GM23338 (cell line): ENCODE data around the gene RBM45. TPM values are rescaled to one million over a fixed set of nuclear protein-coding genes. Genes with fewer than 3 reads are reported as not detected.

Experiments
- ATAC-seq: fragments of 200-7000 bp; cut with Tn5 transposase; 3 replicates; pipeline ENCODE4 v1.9.1; 2020
- DNase-seq: peaks from one replicate; pipeline ENCODE4 v3.0.0-alpha.2; 2015; ENCODE audit warnings: low spot score
- H2AFZ ChIP-seq: fragments of 200-600 bp; sonication (generic); 2 replicates; pipeline ENCODE4 v1.8.0; 2016; ENCODE audit warnings: antibody characterized with exemption, mild to moderate bottlenecking, moderate library complexity
- H3F3A ChIP-seq: fragments of 200-600 bp; sonication (generic); replicated peaks from 2 replicates; pipeline ENCODE4 v1.8.0; 2017; ENCODE audit warnings: antibody characterized with exemption, mixed run types, low read depth
- H3K27ac ChIP-seq: fragments of 200-600 bp; sonication (generic); 2 replicates; pipeline ENCODE4 v1.6.1; 2016; ENCODE audit warnings: low read depth
- H3K27me3 ChIP-seq: fragments of 200-600 bp; sonication (generic); 2 replicates; pipeline ENCODE4 v1.8.0; 2016; ENCODE audit warnings: mild to moderate bottlenecking, mixed run types, moderate library complexity; ENCODE audit not compliant: insufficient read depth
- H3K36me3 ChIP-seq: fragments of 200-600 bp; sonication (generic); 2 replicates; pipeline ENCODE4 v1.8.0; 2016; ENCODE audit warnings: mild to moderate bottlenecking; ENCODE audit not compliant: insufficient read depth
- H3K4me1 ChIP-seq: fragments of 200-600 bp; sonication (generic); 2 replicates; pipeline ENCODE4 v1.8.0; 2016; ENCODE audit warnings: mild to moderate bottlenecking, moderate library complexity; ENCODE audit not compliant: insufficient read depth
- H3K4me2 ChIP-seq: fragments of 200-600 bp; sonication (generic); 2 replicates; pipeline ENCODE4 v1.7.1; 2017; ENCODE audit warnings: mixed run types
- H3K4me3 ChIP-seq: fragments of 200-600 bp; sonication (generic); 2 replicates; pipeline ENCODE4 v1.6.1; 2016; ENCODE audit warnings: mixed run types
- H3K79me2 ChIP-seq: fragments of 200-600 bp; sonication (generic); replicated peaks from 2 replicates; pipeline ENCODE4 v1.8.0; 2017; ENCODE audit warnings: mild to moderate bottlenecking; ENCODE audit not compliant: insufficient read depth
- H3K9me2 ChIP-seq: fragments of 200-600 bp; sonication (generic); 2 replicates; pipeline ENCODE4 v1.8.0; 2017; ENCODE audit not compliant: insufficient read depth
- H4K20me1 ChIP-seq: fragments of 200-600 bp; sonication (generic); replicated peaks from 2 replicates; pipeline ENCODE4 v1.8.0; 2017; ENCODE audit warnings: mild to moderate bottlenecking; ENCODE audit not compliant: insufficient read depth
- H3K27ac Mint-ChIP-seq: 2 replicates; pipeline ENCODE4 v1.8.0; 2020; ENCODE audit warnings: inconsistent platforms, mild to moderate bottlenecking, moderate library complexity, mixed read lengths
- H3K27me3 Mint-ChIP-seq: 3 replicates; pipeline ENCODE4 v1.8.0; 2022; ENCODE audit warnings: low read depth, mild to moderate bottlenecking, moderate library complexity, mixed read lengths, inconsistent platforms; ENCODE audit not compliant: insufficient read depth, poor library complexity
- H3K36me3 Mint-ChIP-seq: 3 replicates; pipeline ENCODE4 v1.8.0; 2021; ENCODE audit warnings: low read depth, mild to moderate bottlenecking, inconsistent platforms, moderate library complexity, mixed read lengths
- H3K4me1 Mint-ChIP-seq: 3 replicates; pipeline ENCODE4 v1.8.0; 2020; ENCODE audit warnings: mild to moderate bottlenecking, inconsistent platforms, mixed read lengths
- H3K4me3 Mint-ChIP-seq: 3 replicates; pipeline ENCODE4 v1.8.0; 2021; ENCODE audit warnings: moderate library complexity, mild to moderate bottlenecking, inconsistent platforms, mixed read lengths
- H3K9me3 Mint-ChIP-seq: 3 replicates; pipeline ENCODE4 v1.8.0; 2020; ENCODE audit warnings: moderate library complexity, mild to moderate bottlenecking, inconsistent platforms, mixed read lengths
- CREB1 ChIP-seq: fragments of 250-450 bp; sonication (Bioruptor Pico); IDR thresholded peaks from 2 replicates; pipeline ENCODE4 v1.5.0; 2020; ENCODE audit warnings: low read depth, mild to moderate bottlenecking, moderate library complexity
- EZH2 ChIP-seq: fragments of 200-600 bp; sonication (generic); IDR thresholded peaks from one replicate; pipeline ENCODE4 v1.8.0; 2017; ENCODE audit warnings: antibody characterized with exemption, mild to moderate bottlenecking, low read depth; ENCODE audit not compliant: unreplicated experiment
- EZH2phosphoT487 ChIP-seq: fragments of 200-600 bp; sonication (generic); IDR thresholded peaks from one replicate; pipeline ENCODE4 v1.8.1; 2018; ENCODE audit warnings: antibody characterized with exemption; ENCODE audit not compliant: unreplicated experiment
- JUNB ChIP-seq: IDR thresholded peaks from one replicate; pipeline ENCODE4 v1.6.1; 2016; ENCODE audit warnings: antibody characterized with exemption; ENCODE audit not compliant: unreplicated experiment
- NANOG ChIP-seq: IDR thresholded peaks from 2 replicates; pipeline ENCODE4 v1.6.1; 2016; ENCODE audit warnings: antibody characterized with exemption, borderline replicate concordance
- POLR2AphosphoS5 ChIP-seq: IDR thresholded peaks from 2 replicates; pipeline ENCODE4 v1.6.1; 2016; ENCODE audit warnings: antibody characterized with exemption, low read depth
- STAT1 ChIP-seq: IDR thresholded peaks from one replicate; pipeline ENCODE4 v1.6.1; 2016; ENCODE audit warnings: antibody characterized with exemption; ENCODE audit not compliant: unreplicated experiment
- ZNF114 ChIP-seq: fragments of 250-450 bp; sonication (Bioruptor Pico); IDR thresholded peaks from 2 replicates; pipeline ENCODE4 v1.5.0; 2020; ENCODE audit warnings: mild to moderate bottlenecking, moderate library complexity
- ZNF331 ChIP-seq: fragments of 250-450 bp; sonication (Bioruptor Pico); IDR thresholded peaks from 2 replicates; pipeline ENCODE4 v1.5.0; 2020; ENCODE audit warnings: low read depth, mild to moderate bottlenecking, moderate library complexity
- polyA plus RNA-seq: library from polyadenylated mRNA; unstranded; fragments of >200 nt; fragmentation: Nextera tagmentation; extraction: Ambion mirVana; gene quantifications from 2 replicates; pipeline ENCODE4 v1.2.1, GENCODE V29; 2016
- total RNA-seq: library from RNA; depleted of rRNA; stranded (reverse); fragments of >200 nt; shearing (Covaris generic); gene quantifications from 2 replicates; pipeline ENCODE4 v1.2.3, GENCODE V29; 2014
- TF ChIP-seq, protein P1 (sequence below): IDR thresholded peaks from one replicate; pipeline ENCODE4 v1.6.1; 2018; ENCODE audit warnings: antibody characterized with exemption; ENCODE audit not compliant: unreplicated experiment
- TF ChIP-seq, protein P2 (sequence below): fragments of 250-450 bp; sonication (Bioruptor Pico); IDR thresholded peaks from 2 replicates; pipeline ENCODE4 v1.5.0; 2020; ENCODE audit warnings: mild to moderate bottlenecking, moderate library complexity
- TF ChIP-seq, protein P3 (sequence below), 2 experiments: fragments of 200-600 bp in 1 of 2; sonication (generic) in 1 of 2; conservative IDR thresholded peaks; 2 replicates each; pipeline versions ENCODE4 v1.5.1 to v1.6.1; 2016 to 2017; ENCODE audit warnings: antibody characterized with exemption in 2 of 2, low read depth in 2 of 2, mild to moderate bottlenecking in 2 of 2, moderate library complexity in 1 of 2
- TF ChIP-seq, protein P4 (sequence below): IDR thresholded peaks from 2 replicates; pipeline ENCODE4 v1.6.1; 2016; ENCODE audit warnings: antibody characterized with exemption

Gene RBM45
- total and polyA plus RNA-seq, 2 experiments from 2014 or later, result 15.8 to 17.1 TPM

DNA sequence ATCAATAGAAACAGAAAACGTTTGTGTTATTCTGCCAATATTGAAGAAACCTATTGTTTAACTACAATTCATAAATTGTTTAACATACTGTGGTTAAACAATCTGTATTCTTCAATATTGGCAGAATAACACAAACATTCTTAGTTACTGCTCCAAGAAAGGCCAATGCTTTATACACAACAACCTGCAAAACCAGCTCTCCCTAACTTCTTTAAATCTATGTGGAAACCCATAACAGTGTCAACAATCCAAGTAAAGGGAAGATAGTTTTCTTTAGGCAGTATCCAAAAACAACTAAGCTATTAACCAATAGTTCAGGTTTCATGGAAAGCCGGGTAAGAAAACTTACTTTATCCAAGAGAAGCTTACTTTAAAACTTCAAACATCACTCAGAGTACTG lies 6.2 kb upstream of the RBM45 start (continued):
- TF ChIP-seq CREB1, result no peak

DNA sequence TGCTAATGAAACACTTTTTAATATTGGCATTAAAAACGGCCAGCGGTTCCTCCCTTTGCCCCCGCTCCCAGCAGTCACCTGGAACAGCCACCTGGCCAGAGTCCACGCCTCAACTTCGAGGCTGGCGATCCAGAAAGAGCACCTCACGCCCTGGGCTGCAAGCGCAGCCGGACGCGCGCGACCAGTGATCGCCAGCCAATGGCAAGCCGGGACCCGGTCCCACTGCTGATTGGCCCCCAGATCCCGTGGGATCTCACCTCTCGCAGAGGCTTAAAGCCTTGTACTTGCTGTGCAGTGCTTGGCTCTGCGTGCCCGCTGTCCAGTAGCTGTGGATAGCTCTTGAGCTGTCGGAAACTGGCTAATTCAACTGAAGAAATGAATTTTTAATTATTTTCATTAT lies 4.1 kb upstream of the RBM45 start:
- peaks cover 2% of the 10 kb centered on the region; the same call in 1 of the 2 replicates for H3K79me2 ChIP-seq
- H3K36me3 Mint-ChIP-seq, result no peaks in the 10 kb centered on the region
- H3F3A ChIP-seq, result no peaks in the 10 kb centered on the region
- H3K4me1 Mint-ChIP-seq, result 0 out of 3 replicates have a peak, but pooled peaks cover 3% of the 10 kb centered on the region
- H3K27me3 Mint-ChIP-seq, result peaks cover 6% of the 10 kb centered on the region
- H3K9me3 Mint-ChIP-seq, result no peaks in the 10 kb centered on the region
- no peaks in the 10 kb centered on the region for H4K20me1 ChIP-seq
- no peak overlapping the region for H3K27ac ChIP-seq
- H3K4me1 ChIP-seq, result no peaks in the 10 kb centered on the region
- H3K27me3 ChIP-seq, result no peaks in the 10 kb centered on the region
- H3K36me3 ChIP-seq, result no peaks in the 10 kb centered on the region
- ATAC-seq, result no peak
- no peak for DNase-seq
- H3K4me2 ChIP-seq, result no peak overlapping the region
- no peak overlapping the region for H3K4me3 Mint-ChIP-seq
- H3K9me2 ChIP-seq, result no peaks in the 10 kb centered on the region
- H2AFZ ChIP-seq, result peak overlapping the region; percentile 80; the same call in 1 of the 2 replicates
- no peak overlapping the region for H3K27ac Mint-ChIP-seq
- no peak for TF ChIP-seq CREB1
- no peak for TF ChIP-seq POLR2AphosphoS5
- TF ChIP-seq EZH2phosphoT487, result no peak
- TF ChIP-seq ZNF331 (CRISPR knock-in tag), result no peak
- no peak for TF ChIP-seq ZNF114 (CRISPR knock-in tag)
- no peak for TF ChIP-seq JUNB
- TF ChIP-seq, protein P1, sequence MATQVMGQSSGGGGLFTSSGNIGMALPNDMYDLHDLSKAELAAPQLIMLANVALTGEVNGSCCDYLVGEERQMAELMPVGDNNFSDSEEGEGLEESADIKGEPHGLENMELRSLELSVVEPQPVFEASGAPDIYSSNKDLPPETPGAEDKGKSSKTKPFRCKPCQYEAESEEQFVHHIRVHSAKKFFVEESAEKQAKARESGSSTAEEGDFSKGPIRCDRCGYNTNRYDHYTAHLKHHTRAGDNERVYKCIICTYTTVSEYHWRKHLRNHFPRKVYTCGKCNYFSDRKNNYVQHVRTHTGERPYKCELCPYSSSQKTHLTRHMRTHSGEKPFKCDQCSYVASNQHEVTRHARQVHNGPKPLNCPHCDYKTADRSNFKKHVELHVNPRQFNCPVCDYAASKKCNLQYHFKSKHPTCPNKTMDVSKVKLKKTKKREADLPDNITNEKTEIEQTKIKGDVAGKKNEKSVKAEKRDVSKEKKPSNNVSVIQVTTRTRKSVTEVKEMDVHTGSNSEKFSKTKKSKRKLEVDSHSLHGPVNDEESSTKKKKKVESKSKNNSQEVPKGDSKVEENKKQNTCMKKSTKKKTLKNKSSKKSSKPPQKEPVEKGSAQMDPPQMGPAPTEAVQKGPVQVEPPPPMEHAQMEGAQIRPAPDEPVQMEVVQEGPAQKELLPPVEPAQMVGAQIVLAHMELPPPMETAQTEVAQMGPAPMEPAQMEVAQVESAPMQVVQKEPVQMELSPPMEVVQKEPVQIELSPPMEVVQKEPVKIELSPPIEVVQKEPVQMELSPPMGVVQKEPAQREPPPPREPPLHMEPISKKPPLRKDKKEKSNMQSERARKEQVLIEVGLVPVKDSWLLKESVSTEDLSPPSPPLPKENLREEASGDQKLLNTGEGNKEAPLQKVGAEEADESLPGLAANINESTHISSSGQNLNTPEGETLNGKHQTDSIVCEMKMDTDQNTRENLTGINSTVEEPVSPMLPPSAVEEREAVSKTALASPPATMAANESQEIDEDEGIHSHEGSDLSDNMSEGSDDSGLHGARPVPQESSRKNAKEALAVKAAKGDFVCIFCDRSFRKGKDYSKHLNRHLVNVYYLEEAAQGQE, result no peak
- TF ChIP-seq, protein P2, sequence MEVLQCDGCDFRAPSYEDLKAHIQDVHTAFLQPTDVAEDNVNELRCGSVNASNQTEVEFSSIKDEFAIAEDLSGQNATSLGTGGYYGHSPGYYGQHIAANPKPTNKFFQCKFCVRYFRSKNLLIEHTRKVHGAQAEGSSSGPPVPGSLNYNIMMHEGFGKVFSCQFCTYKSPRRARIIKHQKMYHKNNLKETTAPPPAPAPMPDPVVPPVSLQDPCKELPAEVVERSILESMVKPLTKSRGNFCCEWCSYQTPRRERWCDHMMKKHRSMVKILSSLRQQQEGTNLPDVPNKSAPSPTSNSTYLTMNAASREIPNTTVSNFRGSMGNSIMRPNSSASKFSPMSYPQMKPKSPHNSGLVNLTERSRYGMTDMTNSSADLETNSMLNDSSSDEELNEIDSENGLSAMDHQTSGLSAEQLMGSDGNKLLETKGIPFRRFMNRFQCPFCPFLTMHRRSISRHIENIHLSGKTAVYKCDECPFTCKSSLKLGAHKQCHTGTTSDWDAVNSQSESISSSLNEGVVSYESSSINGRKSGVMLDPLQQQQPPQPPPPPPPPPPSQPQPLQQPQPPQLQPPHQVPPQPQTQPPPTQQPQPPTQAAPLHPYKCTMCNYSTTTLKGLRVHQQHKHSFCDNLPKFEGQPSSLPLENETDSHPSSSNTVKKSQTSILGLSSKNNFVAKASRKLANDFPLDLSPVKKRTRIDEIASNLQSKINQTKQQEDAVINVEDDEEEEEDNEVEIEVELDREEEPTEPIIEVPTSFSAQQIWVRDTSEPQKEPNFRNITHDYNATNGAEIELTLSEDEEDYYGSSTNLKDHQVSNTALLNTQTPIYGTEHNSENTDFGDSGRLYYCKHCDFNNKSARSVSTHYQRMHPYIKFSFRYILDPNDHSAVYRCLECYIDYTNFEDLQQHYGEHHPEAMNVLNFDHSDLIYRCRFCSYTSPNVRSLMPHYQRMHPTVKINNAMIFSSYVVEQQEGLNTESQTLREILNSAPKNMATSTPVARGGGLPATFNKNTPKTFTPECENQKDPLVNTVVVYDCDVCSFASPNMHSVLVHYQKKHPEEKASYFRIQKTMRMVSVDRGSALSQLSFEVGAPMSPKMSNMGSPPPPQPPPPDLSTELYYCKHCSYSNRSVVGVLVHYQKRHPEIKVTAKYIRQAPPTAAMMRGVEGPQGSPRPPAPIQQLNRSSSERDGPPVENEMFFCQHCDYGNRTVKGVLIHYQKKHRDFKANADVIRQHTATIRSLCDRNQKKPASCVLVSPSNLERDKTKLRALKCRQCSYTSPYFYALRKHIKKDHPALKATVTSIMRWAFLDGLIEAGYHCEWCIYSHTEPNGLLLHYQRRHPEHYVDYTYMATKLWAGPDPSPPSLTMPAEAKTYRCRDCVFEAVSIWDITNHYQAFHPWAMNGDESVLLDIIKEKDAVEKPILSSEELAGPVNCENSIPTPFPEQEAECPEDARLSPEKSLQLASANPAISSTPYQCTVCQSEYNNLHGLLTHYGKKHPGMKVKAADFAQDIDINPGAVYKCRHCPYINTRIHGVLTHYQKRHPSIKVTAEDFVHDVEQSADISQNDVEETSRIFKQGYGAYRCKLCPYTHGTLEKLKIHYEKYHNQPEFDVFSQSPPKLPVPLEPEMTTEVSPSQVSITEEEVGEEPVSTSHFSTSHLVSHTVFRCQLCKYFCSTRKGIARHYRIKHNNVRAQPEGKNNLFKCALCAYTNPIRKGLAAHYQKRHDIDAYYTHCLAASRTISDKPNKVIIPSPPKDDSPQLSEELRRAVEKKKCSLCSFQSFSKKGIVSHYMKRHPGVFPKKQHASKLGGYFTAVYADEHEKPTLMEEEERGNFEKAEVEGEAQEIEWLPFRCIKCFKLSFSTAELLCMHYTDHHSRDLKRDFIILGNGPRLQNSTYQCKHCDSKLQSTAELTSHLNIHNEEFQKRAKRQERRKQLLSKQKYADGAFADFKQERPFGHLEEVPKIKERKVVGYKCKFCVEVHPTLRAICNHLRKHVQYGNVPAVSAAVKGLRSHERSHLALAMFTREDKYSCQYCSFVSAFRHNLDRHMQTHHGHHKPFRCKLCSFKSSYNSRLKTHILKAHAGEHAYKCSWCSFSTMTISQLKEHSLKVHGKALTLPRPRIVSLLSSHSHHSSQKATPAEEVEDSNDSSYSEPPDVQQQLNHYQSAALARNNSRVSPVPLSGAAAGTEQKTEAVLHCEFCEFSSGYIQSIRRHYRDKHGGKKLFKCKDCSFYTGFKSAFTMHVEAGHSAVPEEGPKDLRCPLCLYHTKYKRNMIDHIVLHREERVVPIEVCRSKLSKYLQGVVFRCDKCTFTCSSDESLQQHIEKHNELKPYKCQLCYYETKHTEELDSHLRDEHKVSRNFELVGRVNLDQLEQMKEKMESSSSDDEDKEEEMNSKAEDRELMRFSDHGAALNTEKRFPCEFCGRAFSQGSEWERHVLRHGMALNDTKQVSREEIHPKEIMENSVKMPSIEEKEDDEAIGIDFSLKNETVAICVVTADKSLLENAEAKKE (CRISPR knock-in tag), result no peak
- TF ChIP-seq STAT1, result no peak
- TF ChIP-seq, protein P3, sequence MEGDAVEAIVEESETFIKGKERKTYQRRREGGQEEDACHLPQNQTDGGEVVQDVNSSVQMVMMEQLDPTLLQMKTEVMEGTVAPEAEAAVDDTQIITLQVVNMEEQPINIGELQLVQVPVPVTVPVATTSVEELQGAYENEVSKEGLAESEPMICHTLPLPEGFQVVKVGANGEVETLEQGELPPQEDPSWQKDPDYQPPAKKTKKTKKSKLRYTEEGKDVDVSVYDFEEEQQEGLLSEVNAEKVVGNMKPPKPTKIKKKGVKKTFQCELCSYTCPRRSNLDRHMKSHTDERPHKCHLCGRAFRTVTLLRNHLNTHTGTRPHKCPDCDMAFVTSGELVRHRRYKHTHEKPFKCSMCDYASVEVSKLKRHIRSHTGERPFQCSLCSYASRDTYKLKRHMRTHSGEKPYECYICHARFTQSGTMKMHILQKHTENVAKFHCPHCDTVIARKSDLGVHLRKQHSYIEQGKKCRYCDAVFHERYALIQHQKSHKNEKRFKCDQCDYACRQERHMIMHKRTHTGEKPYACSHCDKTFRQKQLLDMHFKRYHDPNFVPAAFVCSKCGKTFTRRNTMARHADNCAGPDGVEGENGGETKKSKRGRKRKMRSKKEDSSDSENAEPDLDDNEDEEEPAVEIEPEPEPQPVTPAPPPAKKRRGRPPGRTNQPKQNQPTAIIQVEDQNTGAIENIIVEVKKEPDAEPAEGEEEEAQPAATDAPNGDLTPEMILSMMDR (conservative IDR thresholded peaks at IDR 0.05; ENCODE audit: low read depth in 2 of 2), result no peak
- no peak for TF ChIP-seq NANOG
- TF ChIP-seq, protein P4, sequence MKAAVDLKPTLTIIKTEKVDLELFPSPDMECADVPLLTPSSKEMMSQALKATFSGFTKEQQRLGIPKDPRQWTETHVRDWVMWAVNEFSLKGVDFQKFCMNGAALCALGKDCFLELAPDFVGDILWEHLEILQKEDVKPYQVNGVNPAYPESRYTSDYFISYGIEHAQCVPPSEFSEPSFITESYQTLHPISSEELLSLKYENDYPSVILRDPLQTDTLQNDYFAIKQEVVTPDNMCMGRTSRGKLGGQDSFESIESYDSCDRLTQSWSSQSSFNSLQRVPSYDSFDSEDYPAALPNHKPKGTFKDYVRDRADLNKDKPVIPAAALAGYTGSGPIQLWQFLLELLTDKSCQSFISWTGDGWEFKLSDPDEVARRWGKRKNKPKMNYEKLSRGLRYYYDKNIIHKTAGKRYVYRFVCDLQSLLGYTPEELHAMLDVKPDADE, result no peak
- TF ChIP-seq EZH2, result no peak
- H3K4me3 ChIP-seq, result no peak overlapping the region
